HG02884 (cell line): Measurements from ENCODE around the gene MGAT4B.

Source experiments
- ATAC-seq: cut with Tn5 transposase; IDR thresholded peaks from one replicate; pipeline ENCODE4 v1.9.1; 2021; ENCODE audit warnings: mild to moderate bottlenecking, moderate library complexity; ENCODE audit not compliant: unreplicated experiment

The MGAT4B gene

GRCh38 chr5:179827680-179828079, 21.0 kb upstream of the MGAT4B start:
- ATAC-seq = no peak

DNA sequence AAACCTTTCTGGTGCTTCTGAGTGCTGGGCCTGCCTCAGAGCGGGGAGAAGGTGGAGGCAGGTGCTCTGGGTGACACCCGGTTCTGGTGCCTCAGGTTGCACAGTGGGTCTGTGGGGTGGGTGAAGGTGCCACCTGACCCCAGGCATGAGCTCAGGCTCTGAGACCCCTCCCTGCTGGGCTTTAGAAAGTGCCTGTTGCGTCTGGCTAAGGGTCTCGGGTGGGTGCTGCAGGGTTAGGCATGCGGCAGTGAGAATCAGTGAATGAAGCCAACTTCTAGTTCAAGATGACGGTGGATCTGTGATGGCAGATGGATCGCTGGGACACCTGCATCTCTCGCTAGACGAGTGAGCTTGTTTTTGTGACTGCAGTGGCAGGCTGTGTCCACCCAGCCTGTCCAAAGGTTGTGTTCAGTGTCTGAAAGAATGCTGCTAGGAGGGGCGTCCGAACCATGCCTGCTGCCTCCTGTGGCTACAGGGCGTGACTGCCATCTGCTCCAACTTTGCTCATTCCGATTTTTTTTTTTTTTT, 19.1 kb upstream of the MGAT4B start:
- ATAC-seq = no peak

GRCh38 chr5:179824745-179825112, 18.1 kb upstream of the MGAT4B start:
- ATAC-seq = no peak

- no peak for ATAC-seq
Observed at GRCh38 chr5:179823937-179824744, 17.5 kb upstream of the MGAT4B start.

DNA sequence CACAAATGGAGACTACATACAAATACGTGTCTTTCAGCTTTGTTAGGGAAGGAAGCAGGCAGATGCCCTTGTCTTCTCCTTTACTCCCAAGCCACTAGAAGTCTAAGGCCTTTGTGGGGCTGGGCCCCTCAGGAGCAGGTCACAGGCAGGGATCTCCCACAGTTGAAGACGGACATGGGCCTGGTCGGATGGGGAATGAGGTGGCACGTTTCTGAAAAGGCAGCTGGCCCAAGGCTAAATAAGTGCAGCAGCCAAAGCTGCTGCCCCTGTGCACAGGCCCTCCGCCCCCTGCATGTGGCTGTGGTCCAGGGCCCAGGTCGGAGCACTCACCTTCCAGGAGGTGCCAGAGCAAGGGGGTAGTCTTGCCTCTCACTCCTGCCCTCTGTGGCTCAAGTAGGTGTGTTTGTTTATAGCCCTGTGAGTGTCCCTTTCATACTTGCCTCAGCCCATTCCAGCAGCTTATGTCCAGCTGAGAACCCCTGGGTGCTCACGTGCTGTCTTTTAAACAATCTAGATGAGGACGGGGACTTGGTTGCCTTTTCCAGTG, 15.9 kb upstream of the MGAT4B start:
- ATAC-seq = no peak

DNA sequence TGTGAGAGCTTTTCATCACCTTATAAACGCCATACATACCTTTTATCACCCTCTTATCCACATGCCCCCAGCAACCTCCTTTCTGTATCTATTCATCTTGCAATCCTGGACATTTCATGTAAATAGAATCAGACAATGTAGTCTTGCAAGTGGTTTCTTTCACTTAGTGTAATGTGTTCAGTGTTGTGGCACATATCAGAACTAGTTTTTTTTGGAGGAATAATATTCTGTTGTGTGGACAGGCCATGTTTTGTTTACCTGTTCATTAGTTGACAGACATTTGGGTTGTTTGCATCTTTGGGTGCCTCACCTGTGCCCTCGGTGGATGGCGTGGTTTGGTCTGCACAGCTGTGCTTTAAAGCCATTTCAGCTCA, 15.4 kb upstream of the MGAT4B start:
- no peak for ATAC-seq

- peak; percentile 36 for ATAC-seq
Observed at GRCh38 chr5:179821298-179822058, 14.8 kb upstream of the MGAT4B start.

DNA sequence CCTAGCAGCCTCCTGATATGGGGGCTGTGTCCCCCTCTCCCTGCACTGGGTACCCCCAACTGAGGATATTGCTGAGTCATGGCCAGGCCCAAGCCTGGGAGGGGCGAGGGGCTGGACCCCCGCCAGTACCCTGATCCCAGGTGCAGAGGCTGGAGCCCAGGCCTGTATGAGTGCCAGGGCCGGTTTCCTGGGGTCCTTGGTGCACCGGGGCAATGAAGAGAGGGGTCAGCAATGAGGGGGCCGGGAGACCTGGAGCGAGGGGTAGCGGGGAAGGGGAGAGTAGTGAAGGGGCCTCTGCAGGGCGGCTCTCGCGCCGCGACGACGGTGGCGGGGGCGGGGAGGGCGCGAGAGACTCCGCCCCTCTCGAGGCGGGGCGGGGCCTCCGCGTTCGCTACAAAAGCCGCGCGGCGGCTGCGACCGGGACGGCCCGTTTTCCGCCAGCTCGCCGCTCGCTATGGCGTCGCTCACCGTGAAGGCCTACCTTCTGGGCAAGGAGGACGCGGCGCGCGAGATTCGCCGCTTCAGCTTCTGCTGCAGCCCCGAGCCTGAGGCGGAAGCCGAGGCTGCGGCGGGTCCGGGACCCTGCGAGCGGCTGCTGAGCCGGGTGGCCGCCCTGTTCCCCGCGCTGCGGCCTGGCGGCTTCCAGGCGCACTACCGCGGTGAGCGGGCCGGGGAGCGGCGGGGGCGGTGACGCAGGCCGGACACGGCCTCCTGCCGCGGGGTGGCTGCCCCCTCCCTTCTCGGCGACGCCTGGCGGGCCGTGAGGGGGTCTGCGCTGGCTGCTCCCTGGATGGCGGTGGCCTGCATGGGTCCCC, 14.0 kb upstream of the MGAT4B start, which contains the start of gene SQSTM1:
Gene SQSTM1, plus strand, starts transcription at position 423 of the 815 bp plus-strand sequence. Its CDS starts 32 bp downstream, at position 455.
- peak; percentile 42 for ATAC-seq

GRCh38 chr5:179820127-179820482, 13.4 kb upstream of the MGAT4B start:
- no peak for ATAC-seq

DNA sequence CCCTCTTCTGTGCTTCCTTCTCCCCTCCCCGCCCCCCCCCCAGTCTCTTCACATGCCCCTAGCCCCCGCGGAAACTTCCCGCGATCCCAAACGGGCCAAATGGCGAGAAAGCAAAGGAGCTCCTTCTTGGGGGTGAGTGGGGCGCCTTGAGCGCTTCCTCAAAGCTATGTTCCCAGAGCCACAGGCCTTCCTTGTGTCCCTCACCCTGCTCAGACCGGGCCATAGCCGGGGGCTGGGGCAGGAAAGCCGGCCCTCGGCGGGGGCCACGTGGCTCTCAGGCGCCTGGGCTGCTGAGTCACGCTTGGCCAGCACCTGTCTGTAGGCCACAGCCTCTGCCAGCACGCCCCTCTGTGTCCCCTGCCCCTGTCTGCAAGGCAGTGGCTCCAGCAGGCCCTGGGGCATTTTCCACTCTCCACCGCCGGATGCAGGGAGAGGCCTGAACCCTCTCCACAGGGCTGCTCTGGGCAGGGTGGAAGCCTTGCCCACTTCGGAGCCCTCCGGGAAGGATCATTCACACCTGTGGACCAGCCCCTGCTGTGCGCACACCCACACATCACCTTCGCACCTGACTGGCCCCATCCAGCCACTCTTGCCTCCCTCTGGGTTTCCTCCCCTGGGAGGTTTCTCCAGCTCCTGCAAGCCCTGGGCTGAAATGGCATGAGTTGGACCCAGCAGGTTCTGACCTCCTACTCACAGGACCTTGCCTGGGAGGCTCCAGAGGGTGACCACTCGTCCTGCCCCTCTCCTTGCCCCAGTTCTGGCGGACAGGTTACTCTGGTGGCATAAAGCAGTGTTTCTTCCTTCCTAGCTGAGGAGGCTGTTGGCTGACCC, 12.8 kb upstream of the MGAT4B start:
- ATAC-seq = no peak

GRCh38 chr5:179818746-179819295, 12.2 kb upstream of the MGAT4B start:
- ATAC-seq = peak; percentile 54

- ATAC-seq = no peak
Observed at GRCh38 chr5:179817890-179818745, 11.5 kb upstream of the MGAT4B start.

DNA sequence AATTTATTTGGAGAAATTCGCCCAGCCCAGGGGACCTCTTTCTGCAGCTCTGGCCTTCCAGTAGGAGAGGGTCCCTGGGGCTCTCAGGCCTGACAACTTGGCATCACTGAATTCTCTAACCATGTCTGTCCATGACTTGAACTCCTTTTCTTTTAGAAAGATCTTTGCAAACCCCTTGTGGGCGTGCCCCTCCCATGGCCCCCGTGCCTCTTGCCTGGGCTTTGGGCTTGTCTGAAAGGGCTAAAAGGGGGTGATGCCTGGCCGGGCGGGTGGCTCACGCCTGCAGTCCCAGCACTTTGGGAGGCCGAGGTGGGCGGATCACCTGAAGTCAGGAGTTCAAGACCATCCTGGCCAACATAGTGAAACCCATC, 10.8 kb upstream of the MGAT4B start:
- ATAC-seq = no peak

- no peak for ATAC-seq
Observed at GRCh38 chr5:179816796-179817469, 10.3 kb upstream of the MGAT4B start.

- no peak for ATAC-seq
Observed at GRCh38 chr5:179816401-179816795, 9.7 kb upstream of the MGAT4B start.

DNA sequence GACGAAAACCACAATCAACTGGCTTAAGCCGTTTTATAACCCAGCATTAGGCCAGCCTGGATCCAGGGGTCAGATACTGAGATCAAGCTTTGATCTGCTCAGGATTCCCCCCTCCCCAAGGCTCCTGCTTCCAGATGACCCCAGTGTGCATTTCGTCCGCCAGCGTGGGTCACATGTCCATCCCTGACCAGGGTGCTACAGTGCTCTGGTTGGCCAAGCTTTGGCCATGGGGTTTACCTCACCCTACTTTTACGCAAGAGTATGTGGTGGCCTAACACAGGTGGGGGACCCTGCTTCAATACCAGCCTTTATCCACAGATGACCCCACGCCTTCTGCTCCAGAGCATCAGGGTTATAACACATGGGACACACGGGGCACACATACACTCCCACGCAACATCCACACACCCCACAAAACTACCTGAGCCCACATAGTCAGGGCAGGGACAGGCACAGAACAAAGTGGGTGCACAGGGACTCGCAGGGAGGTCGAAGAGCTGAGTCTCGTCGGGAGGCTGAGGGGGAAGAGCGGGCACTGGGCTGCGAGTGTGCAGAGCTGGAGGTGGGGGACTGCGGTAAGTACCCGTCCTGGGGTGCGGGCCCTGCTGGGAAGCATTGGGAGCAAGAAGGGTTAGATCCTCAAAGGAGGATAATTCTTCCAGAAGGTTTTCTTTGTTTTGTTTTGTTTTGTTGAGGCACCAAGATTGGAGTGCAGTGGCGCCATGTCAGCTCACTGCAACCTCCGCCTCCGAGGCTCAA, 9.0 kb upstream of the MGAT4B start:
- no peak for ATAC-seq

DNA sequence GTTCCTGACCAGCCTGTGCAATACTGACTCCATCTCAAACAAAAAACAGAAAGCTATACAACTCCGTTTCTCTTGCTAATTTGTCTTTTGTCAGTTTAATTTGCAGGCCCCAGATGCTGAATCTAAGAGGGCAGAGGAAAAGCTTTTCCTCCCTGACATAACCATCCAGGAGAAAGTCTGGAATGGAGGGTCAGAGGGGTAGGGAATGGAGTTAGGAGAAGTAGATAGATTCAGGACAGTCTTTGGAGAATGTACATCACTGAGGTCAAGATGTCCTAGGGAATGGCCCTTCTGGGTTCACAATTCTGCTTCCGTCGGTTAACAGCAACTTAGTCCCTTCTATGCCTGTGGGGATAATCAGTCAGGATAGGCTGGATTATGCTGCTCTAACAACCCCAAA, 7.4 kb upstream of the MGAT4B start:
- ATAC-seq = no peak
